PC-3 (cell line): Measurements from ENCODE around the gene ELL2. TPM values are rescaled to one million over a fixed set of nuclear protein-coding genes. Genes with fewer than 3 reads are reported as not detected.
"Not testable (repeated sequence)": the region's sequence is repeated elsewhere in the genome, so short reads cannot be mapped to it uniquely, and the experiment has no call there.

Source experiments
- ATAC-seq: fragments of 200-7000 bp; cut with Tn5 transposase; 2 replicates; pipeline ENCODE4 v1.9.1; 2020; ENCODE audit warnings: mild to moderate bottlenecking, moderate library complexity
- BruUV-seq: library from RNA; stranded (reverse); fragments of 400-500 nt; replicated peaks from 2 replicates; lab custom pipeline; 2021; lab: Mats Ljungman, UMichigan
- CTCF ChIA-PET: fragments of 300-600 bp; sonication (Branson Sonifier 250); formaldehyde crosslinking; loops from one replicate; lab custom pipeline; 2022; ENCODE audit warnings: antibody characterized with exemption; lab: Charles Lee
- POLR2A ChIA-PET: fragments of 300-600 bp; sonication (Branson Sonifier 250); formaldehyde crosslinking; loops from one replicate; lab custom pipeline; 2022; ENCODE audit warnings: antibody characterized with exemption; ENCODE audit not compliant: unreplicated experiment; lab: Charles Lee
- DNase-seq: peaks from one replicate; pipeline ENCODE4 v3.0.0-alpha.2; 2015
- H2AFZ ChIP-seq: fragments of 300-600 bp; sonication (generic); 2 replicates; pipeline ENCODE4 v1.6.0; 2016; ENCODE audit warnings: antibody characterized with exemption, low read length
- H3F3A ChIP-seq: fragments of 300-600 bp; sonication (generic); one replicate; pipeline ENCODE4 v1.6.0; 2017; ENCODE audit warnings: antibody characterized with exemption, low read length, control low read depth, mild to moderate bottlenecking; ENCODE audit not compliant: unreplicated experiment
- H3K27ac ChIP-seq: fragments of 300-600 bp; sonication (generic); 2 replicates; pipeline ENCODE4 v1.5.1; 2016; ENCODE audit warnings: mild to moderate bottlenecking, low read length
- H3K27me3 ChIP-seq: fragments of 300-600 bp; sonication (generic); 2 replicates; pipeline ENCODE4 v1.6.1; 2016; ENCODE audit warnings: low read length, mixed read lengths
- H3K36me3 ChIP-seq: fragments of 300-600 bp; sonication (generic); 2 replicates; pipeline ENCODE4 v1.6.1; 2016; ENCODE audit warnings: low read depth, mixed run types, low read length, mixed read lengths
- H3K4me1 ChIP-seq: fragments of 300-600 bp; sonication (generic); 2 replicates; pipeline ENCODE4 v1.5.1; 2016; ENCODE audit warnings: low read length; ENCODE audit not compliant: insufficient read depth
- H3K4me2 ChIP-seq: fragments of 300-600 bp; sonication (generic); 2 replicates; pipeline ENCODE4 v1.6.0; 2016; ENCODE audit warnings: low read length
- H3K4me3 ChIP-seq: fragments of 300-600 bp; sonication (generic); 2 replicates; pipeline ENCODE4 v1.5.1; 2016; ENCODE audit warnings: mild to moderate bottlenecking, low read length, mixed read lengths
- H3K79me2 ChIP-seq: fragments of 300-600 bp; sonication (generic); 2 replicates; pipeline ENCODE4 v1.6.1; 2017; ENCODE audit warnings: low read length, mixed read lengths
- H3K9ac ChIP-seq: fragments of 300-600 bp; sonication (generic); 2 replicates; pipeline ENCODE4 v1.6.0; 2016; ENCODE audit warnings: mild to moderate bottlenecking, low read length
- H3K9me2 ChIP-seq: fragments of 300-600 bp; sonication (generic); replicated peaks from 2 replicates; pipeline ENCODE4 v1.6.1; 2016; ENCODE audit warnings: mixed run types, low read length, mixed read lengths
- H3K9me3 ChIP-seq: fragments of 300-600 bp; sonication (generic); 2 replicates; pipeline ENCODE4 v1.6.1; 2016; ENCODE audit warnings: low read length, mixed read lengths
- H4K20me1 ChIP-seq: fragments of 300-600 bp; sonication (generic); 2 replicates; pipeline ENCODE4 v1.6.1; 2016; ENCODE audit warnings: low read length, mixed read lengths
- CTCF ChIP-seq: fragments of 300-600 bp; sonication (generic); conservative IDR thresholded peaks from 2 replicates; pipeline ENCODE4 v1.5.1; 2017; ENCODE audit warnings: antibody characterized with exemption, low read depth, mild to moderate bottlenecking, low read length
- EZH2 ChIP-seq: fragments of 300-600 bp; sonication (generic); IDR thresholded peaks from one replicate; pipeline ENCODE4 v1.6.1; 2017; ENCODE audit warnings: antibody characterized with exemption, mild to moderate bottlenecking, low read length; ENCODE audit not compliant: unreplicated experiment
- EZH2phosphoT487 ChIP-seq: fragments of 300-600 bp; sonication (generic); IDR thresholded peaks from 2 replicates; pipeline ENCODE4 v1.6.1; 2018; ENCODE audit warnings: mild to moderate bottlenecking, antibody characterized with exemption, low read length, borderline replicate concordance
- intact Hi-C: fragments of 100-400 bp; cut with micrococcal nuclease; formaldehyde crosslinking; loops from 2 replicates; pipeline ENCODE4 v1.9.0; 2023
- total RNA-seq: library from RNA; depleted of rRNA; stranded (reverse); fragments of >200 nt; gene quantifications from 2 replicates; pipeline ENCODE4 v1.2.3, GENCODE V29; 2014

ELL2 gene
- total RNA-seq, 1 experiment from 2014 or later: 72.2 TPM

DNA sequence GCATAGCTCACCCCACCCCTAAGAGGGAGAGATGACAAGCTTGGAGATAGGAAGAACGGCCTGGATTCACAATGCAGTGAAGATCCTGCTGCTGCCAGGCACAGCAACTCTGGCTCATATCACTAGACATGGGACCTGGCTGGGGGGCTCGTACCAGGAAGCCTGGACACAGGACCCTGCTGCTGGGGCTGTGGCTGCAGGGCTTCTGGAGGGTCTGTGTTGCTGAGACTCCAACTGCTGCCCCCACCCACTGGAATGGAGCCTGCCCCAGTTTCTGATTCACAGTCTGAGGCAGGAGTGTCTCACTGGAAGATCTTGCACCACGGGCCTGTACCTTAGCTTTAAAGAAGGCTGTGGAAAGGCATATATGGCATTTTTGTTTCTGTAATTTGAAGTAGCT is 108.2 kb downstream of the ELL2 start:
- intact Hi-C loops: no loop called here
- ChIA-PET POLR2A (no interaction called here), CTCF (interaction anchor here (0.8 kb wide), 1 partner anchor 207 kb away, joined by 5 read pairs; the partner anchor contains the start of gene RFESD)
- H3K27ac ChIP-seq: no peak overlapping the region
- H3K4me2 ChIP-seq: no peak overlapping the region
- H3F3A ChIP-seq: peaks cover 3% of the 10 kb centered on the region
- H3K36me3 ChIP-seq: no peaks in the 10 kb centered on the region
- H3K9ac ChIP-seq: no peak overlapping the region
- no peak overlapping the region for H3K4me3 ChIP-seq
- peaks cover 6% of the 10 kb centered on the region for H3K4me1 ChIP-seq
- no peaks in the 10 kb centered on the region for H4K20me1 ChIP-seq
- H3K9me3 ChIP-seq: no peaks in the 10 kb centered on the region
- H3K9me2 ChIP-seq: no peaks in the 10 kb centered on the region
- DNase-seq (no peak), ATAC-seq (no peak)
- H3K27me3 ChIP-seq: no peaks in the 10 kb centered on the region
- TF ChIP-seq CTCF (no peak), EZH2 (no peak), EZH2phosphoT487 (no peak)
- H2AFZ ChIP-seq: no peak overlapping the region
- BruUV-seq: no TSS peak
- no peaks in the 10 kb centered on the region for H3K79me2 ChIP-seq

- no peaks in the 10 kb centered on the region for H4K20me1 ChIP-seq
- H2AFZ ChIP-seq: no peak overlapping the region
- no peaks in the 10 kb centered on the region for H3K9me2 ChIP-seq
- H3K9me3 ChIP-seq: no peaks in the 10 kb centered on the region
- H3K4me3 ChIP-seq: no peak overlapping the region
- no peak overlapping the region for H3K9ac ChIP-seq
- no peaks in the 10 kb centered on the region for H3K27me3 ChIP-seq
- DNase-seq (no peak), ATAC-seq (no peak)
- H3K36me3 ChIP-seq: no peaks in the 10 kb centered on the region
- no peaks in the 10 kb centered on the region for H3K4me1 ChIP-seq
- POLR2A ChIA-PET: no interaction called here
- no peaks in the 10 kb centered on the region for H3F3A ChIP-seq
- H3K27ac ChIP-seq: no peak overlapping the region
- no peak for TF ChIP-seq EZH2
- no peak for TF ChIP-seq CTCF
- no peak for TF ChIP-seq EZH2phosphoT487
- CTCF ChIA-PET: no interaction called here
- intact Hi-C loops: no loop called here
- no TSS peak for BruUV-seq
- H3K79me2 ChIP-seq: no peaks in the 10 kb centered on the region
- no peak overlapping the region for H3K4me2 ChIP-seq
Observed at GRCh38 chr5:95852567-95852966, 109.1 kb downstream of the ELL2 start.

- DNase-seq, H3K4me1 ChIP-seq, H3K9ac ChIP-seq, H3K36me3 ChIP-seq, H3K27me3 ChIP-seq, H3K27ac ChIP-seq, H3K9me2 ChIP-seq, POLR2A ChIA-PET, ATAC-seq, H2AFZ ChIP-seq, H3K9me3 ChIP-seq, H3K4me3 ChIP-seq, BruUV-seq, intact Hi-C loops, H3K79me2 ChIP-seq, CTCF ChIA-PET, H3F3A ChIP-seq, H4K20me1 ChIP-seq, H3K4me2 ChIP-seq: not testable (repeated sequence)
Observed at GRCh38 chr5:95851141-95851540, 110.5 kb downstream of the ELL2 start.
